ENCODE results near the gene MYO5B. TPM values are rescaled to one million over a fixed set of nuclear protein-coding genes. Genes with fewer than 3 reads are reported as not detected.

MYO5B gene
- total and polyA plus RNA-seq, 9 of the 15 experiments (the other 6 are each of a cell fraction or from before 2014, with no cell fraction given), result 0.07 to 0.42 (median 0.28) TPM

- TF ChIP-seq ZNF165 (CRISPR knock-in tag; IDR thresholded peaks at IDR 0.05; ENCODE audit: borderline replicate concordance), result no peak
Observed at GRCh38 chr18:50065039-50065438, 129.9 kb downstream of the MYO5B start (continued).

- Histone ChIP-seq H3K9me3 (replicated peaks; ENCODE audit: control insufficient read depth, insufficient read depth, low read depth, low read length) (no peaks in the 10 kb centered on the region), H3K27ac (ENCODE audit: extremely low read depth, low read depth, low read length) (no peak overlapping the region), H3K9ac (ENCODE audit: insufficient read depth in 1 of 2, low read depth in 2 of 2, low read length in 2 of 2) (no peak overlapping the region), H3K4me3 (no peak overlapping the region), H4K20me1 (replicated peaks; ENCODE audit: control insufficient read depth, insufficient read depth, low read length) (no peaks in the 10 kb centered on the region), H3K4me2 (ENCODE audit: insufficient read depth, low read length) (no peak overlapping the region), H3K4me1 (replicated peaks in 1 of 2; ENCODE audit: control insufficient read depth in 2 of 2, insufficient read depth in 2 of 2, low read length in 2 of 2) (no peaks in the 10 kb centered on the region), H3K27me3 (ENCODE audit: control insufficient read depth in 2 of 2, insufficient read depth in 2 of 2, low read length in 2 of 2) (no peaks in the 10 kb centered on the region), H3K36me3 (ENCODE audit: control insufficient read depth, insufficient read depth, low read length) (no peaks in the 10 kb centered on the region), H2AFZ (ENCODE audit: low read depth, low read length) (no peak overlapping the region), H3K9me1 (ENCODE audit: control insufficient read depth, insufficient read depth, low read length) (no peaks in the 10 kb centered on the region), H3K79me2 (ENCODE audit: control insufficient read depth, insufficient read depth, low read length) (no peaks in the 10 kb centered on the region)
- ChIA-PET CTCF (ENCODE audit: low intra/inter-chr PET ratio) (no interaction called here), POLR2A (no interaction called here)
- ATAC-seq (no peak), DNase-seq (ENCODE audit: extremely low read depth in 1 of 4, low spot score in 3 of 4) (no peak), FAIRE-seq (no peak)
- TF ChIP-seq DACH1 (IDR thresholded peaks at IDR 0.05; ENCODE audit: partially characterized antibody) (no peak), ZNF175 (CRISPR knock-in tag; IDR thresholded peaks at IDR 0.05; ENCODE audit: low read depth) (no peak), HSF4 (CRISPR knock-in tag; IDR thresholded peaks at IDR 0.05; ENCODE audit: borderline replicate concordance) (no peak), BCL6 (CRISPR knock-in tag; IDR thresholded peaks at IDR 0.05) (no peak), RBM22 (IDR thresholded peaks at IDR 0.05; ENCODE audit: low read depth, low read length, poor library complexity, severe bottlenecking) (no peak), EP400 (IDR thresholded peaks at IDR 0.05) (no peak), SAFB (IDR thresholded peaks at IDR 0.05; ENCODE audit: borderline replicate concordance, low read depth, low read length) (no peak), SNIP1 (IDR thresholded peaks at IDR 0.05; ENCODE audit: low read depth) (no peak), ZNF3 (CRISPR knock-in tag; IDR thresholded peaks at IDR 0.05) (no peak), HDAC6 (IDR thresholded peaks at IDR 0.05; ENCODE audit: low read depth, low read length) (no peak), FOXK2 (conservative IDR thresholded peaks at IDR 0.05 in 1 of 2, IDR thresholded peaks at IDR 0.05 in 1 of 2; ENCODE audit: low read depth in 2 of 2) (no peak), MIER1 (IDR thresholded peaks at IDR 0.05; ENCODE audit: low read depth) (no peak), JUN (IDR thresholded peaks at IDR 0.05; ENCODE audit: borderline replicate concordance, low read depth, low read length) (no peak), JUN (CRISPR knock-in tag; IDR thresholded peaks at IDR 0.05; ENCODE audit: borderline replicate concordance) (no peak), SMARCA5 (IDR thresholded peaks at IDR 0.05) (no peak), TFAP4 (CRISPR knock-in tag; IDR thresholded peaks at IDR 0.05; ENCODE audit: borderline replicate concordance) (no peak), RBM39 (optimal IDR thresholded peaks at IDR 0.05; ENCODE audit: low read depth, low read length) (no peak)
- 2% methylated on average over 4 of the region's 4 CpGs for WGBS (ENCODE audit: insufficient coverage, low coverage, missing lambda C conversion rate)
- no TSS peak for BruUV-seq (replicated peaks)
- intact Hi-C loops (cut with micrococcal nuclease) (no loop called here), in situ Hi-C loops (cut with MboI) (no loop called here)
Observed at GRCh38 chr18:50061876-50062517, 132.9 kb downstream of the MYO5B start.
